Measurements from ENCODE around the gene RAB3A.
"Not testable (repeated sequence)": the region's sequence is repeated elsewhere in the genome, so short reads cannot be mapped to it uniquely, and the experiment has no call there.

Gene RAB3A

GRCh38 chr19:18223860-18224524 lies 20.1 kb upstream of the RAB3A start:
- peak; percentile 90 for DNase-seq

GRCh38 chr19:18221815-18222725 lies 18.2 kb upstream of the RAB3A start:
- DNase-seq, result no peak

GRCh38 chr19:18220632-18221275 lies 16.9 kb upstream of the RAB3A start:
- DNase-seq, result no peak

- no peak for DNase-seq
Measured at GRCh38 chr19:18219911-18220631, 16.2 kb upstream of the RAB3A start.

- no peak for DNase-seq
Measured at GRCh38 chr19:18218600-18218999, 14.8 kb upstream of the RAB3A start.

GRCh38 chr19:18218159-18218558 lies 14.3 kb upstream of the RAB3A start:
- no peak for DNase-seq

GRCh38 chr19:18216789-18217188 lies 12.9 kb upstream of the RAB3A start:
- DNase-seq, result no peak

- DNase-seq, result no peak
Measured at GRCh38 chr19:18214779-18215433, 11.1 kb upstream of the RAB3A start.

GRCh38 chr19:18211683-18212082 lies 7.8 kb upstream of the RAB3A start:
- DNase-seq, result peak; percentile 6

GRCh38 chr19:18209912-18210311 lies 6.1 kb upstream of the RAB3A start:
- DNase-seq, result not testable (repeated sequence)

GRCh38 chr19:18208098-18208951 lies 4.5 kb upstream of the RAB3A start:
- no peak for DNase-seq

GRCh38 chr19:18206018-18206417 lies 2.2 kb upstream of the RAB3A start:
- no peak for DNase-seq

- no peak for DNase-seq
Measured at GRCh38 chr19:18205200-18205892, 1.5 kb upstream of the RAB3A start.

GRCh38 chr19:18204394-18205199 lies 755 bp upstream of the RAB3A start:
- no peak for DNase-seq

GRCh38 chr19:18203408-18203862 lies 407 bp downstream of the RAB3A start:
- DNase-seq, result no peak

GRCh38 chr19:18202778-18203407 lies 949 bp downstream of the RAB3A start:
- DNase-seq, result no peak

- no peak for DNase-seq
Measured at GRCh38 chr19:18202397-18202777, 1.5 kb downstream of the RAB3A start.

GRCh38 chr19:18198374-18198773 lies 5.5 kb downstream of the RAB3A start:
- no peak for DNase-seq

GRCh38 chr19:18197941-18198340 lies 5.9 kb downstream of the RAB3A start:
- no peak for DNase-seq
